SK-N-SH (cell line): ENCODE measurements around the gene MTURN. TPM values are rescaled to one million over a fixed set of nuclear protein-coding genes. Genes with fewer than 3 reads are reported as not detected.

Experiments
- CTCF ChIA-PET: fragments of 300-600, 350-600 bp; formaldehyde crosslinking; extraction: SDS; loops from one replicate; lab custom pipeline; 2021; lab: Yijun Ruan, JAX
- POLR2A ChIA-PET: fragments of 350-600 bp; sonication (Branson Sonifier 250); formaldehyde crosslinking; extraction: SDS; loops from one replicate; lab custom pipeline; 2020; ENCODE audit warnings: antibody characterized with exemption, inconsistent platforms; lab: Yijun Ruan, JAX
- DNase-seq: peaks from one replicate; pipeline ENCODE4 v3.0.0; 2012
- H2AFZ ChIP-seq: fragments of 200-600 bp; sonication (generic); 2 replicates; pipeline ENCODE4 v1.8.1; 2016; ENCODE audit warnings: antibody characterized with exemption, mild to moderate bottlenecking, low read depth
- H3F3A ChIP-seq: fragments of 200-600 bp; sonication (generic); replicated peaks from 2 replicates; pipeline ENCODE3; 2016; ENCODE audit warnings: antibody characterized with exemption, mild to moderate bottlenecking; ENCODE audit not compliant: insufficient read depth
- H3K27ac ChIP-seq, 2 experiments: fragments of 200-500 bp in 1 of 2; fragments of 200-600 bp in 1 of 2; sonication (Bioruptor generic) in 1 of 2; sonication (generic), shearing (Covaris generic) in 1 of 2; 2 replicates each; pipeline versions ENCODE4 v1.5.1 to v1.6.1; 2014 to 2016; ENCODE audit warnings: low read depth in 2 of 2, inconsistent platforms in 1 of 2, low read length in 1 of 2, mild to moderate bottlenecking in 1 of 2, mixed read lengths in 1 of 2
- H3K27me3 ChIP-seq: fragments of 200-600 bp; sonication (generic), shearing (Covaris generic); 2 replicates; pipeline ENCODE4 v1.6.1; 2016; ENCODE audit warnings: mixed run types; ENCODE audit not compliant: insufficient read depth
- H3K36me3 ChIP-seq, 2 experiments: fragments of 200-500 bp in 1 of 2; fragments of 200-600 bp in 1 of 2; sonication (Bioruptor generic) in 1 of 2; sonication (generic) in 1 of 2; replicated peaks in 1 of 2; 2 replicates each; pipeline versions ENCODE3 to v1.5.1; 2014 to 2016; ENCODE audit warnings: low read length in 1 of 2, mild to moderate bottlenecking in 1 of 2; ENCODE audit not compliant: insufficient read depth in 2 of 2, control insufficient read depth in 1 of 2
- H3K4me1 ChIP-seq, 2 experiments: fragments of 200-500 bp in 1 of 2; fragments of 200-600 bp in 1 of 2; sonication (Bioruptor generic) in 1 of 2; sonication (generic), shearing (Covaris generic) in 1 of 2; 2 replicates each; pipeline versions ENCODE4 v1.5.1 to v1.6.1; 2014 to 2016; ENCODE audit warnings: low read depth in 1 of 2, low read length in 1 of 2, mixed run types in 1 of 2; ENCODE audit not compliant: insufficient read depth in 2 of 2, control insufficient read depth in 1 of 2
- H3K4me2 ChIP-seq: fragments of 200-600 bp; sonication (generic), shearing (Covaris generic); 2 replicates; pipeline ENCODE4 v1.6.1; 2017; ENCODE audit warnings: mixed run types
- H3K4me3 ChIP-seq, 2 experiments: fragments of 200-500 bp in 1 of 2; fragments of 200-600 bp in 1 of 2; sonication (Bioruptor generic) in 1 of 2; sonication (generic), shearing (Covaris generic) in 1 of 2; 2 replicates each; pipeline versions ENCODE4 v1.5.1 to v1.8.1; 2014 to 2016; ENCODE audit warnings: low read depth in 2 of 2, inconsistent platforms in 1 of 2, low read length in 1 of 2, mild to moderate bottlenecking in 1 of 2, mixed read lengths in 1 of 2, moderate library complexity in 1 of 2
- H3K79me2 ChIP-seq: fragments of 200-600 bp; sonication (generic); 2 replicates; pipeline ENCODE4 v1.8.1; 2017; ENCODE audit warnings: mild to moderate bottlenecking; ENCODE audit not compliant: insufficient read depth
- H3K9ac ChIP-seq: fragments of 200-600 bp; sonication (generic); 2 replicates; pipeline ENCODE4 v1.6.1; 2017; ENCODE audit warnings: mixed run types
- H3K9me2 ChIP-seq: fragments of 200-600 bp; sonication (generic); 2 replicates; pipeline ENCODE4 v1.6.1; 2017; ENCODE audit warnings: mixed run types
- H3K9me3 ChIP-seq: fragments of 200-600 bp; sonication (generic); 2 replicates; pipeline ENCODE4 v1.6.1; 2017; ENCODE audit warnings: mixed run types, mild to moderate bottlenecking, moderate library complexity
- H4K20me1 ChIP-seq: fragments of 200-600 bp; sonication (generic); 2 replicates; pipeline ENCODE4 v1.6.1; 2017; ENCODE audit warnings: mild to moderate bottlenecking, mixed run types; ENCODE audit not compliant: insufficient read depth
- CHD2 ChIP-seq: fragments of 150-350 bp; IDR thresholded peaks from 2 replicates; pipeline ENCODE4 v1.6.1; 2018; ENCODE audit warnings: low read length; ENCODE audit not compliant: partially characterized antibody
- CTCF ChIP-seq: fragments of 200-600 bp; sonication (generic); IDR thresholded peaks from 2 replicates; pipeline ENCODE4 v1.6.1; 2017; ENCODE audit warnings: antibody characterized with exemption, mild to moderate bottlenecking, moderate library complexity
- EP300 ChIP-seq, 2 experiments: IDR thresholded peaks; 2 replicates each; pipeline versions ENCODE4 v1.4.0 to v1.6.1; 2012; ENCODE audit warnings: borderline replicate concordance in 1 of 2, low read depth in 1 of 2, low read length in 1 of 2
- FOXM1 ChIP-seq: IDR thresholded peaks from 2 replicates; pipeline ENCODE4 v1.4.0; 2012; ENCODE audit warnings: low read depth, mild to moderate bottlenecking
- IRF3 ChIP-seq: fragments of 150-350 bp; IDR thresholded peaks from 2 replicates; pipeline ENCODE4 v1.6.1; 2016; ENCODE audit warnings: mild to moderate bottlenecking, low read depth, low read length
- MAX ChIP-seq: IDR thresholded peaks from 2 replicates; pipeline ENCODE4 v1.4.0; 2012; ENCODE audit warnings: low read depth
- NRF1 ChIP-seq: IDR thresholded peaks from 2 replicates; pipeline ENCODE4 v1.6.1; 2012; ENCODE audit warnings: low read depth, mild to moderate bottlenecking, low read length
- RAD21 ChIP-seq: IDR thresholded peaks from 2 replicates; pipeline ENCODE4 v1.6.1; 2012; ENCODE audit warnings: mild to moderate bottlenecking, low read length
- RCOR1 ChIP-seq: fragments of 150-350 bp; IDR thresholded peaks from 2 replicates; pipeline ENCODE4 v1.6.1; 2017; ENCODE audit warnings: antibody characterized with exemption, low read length
- RXRA ChIP-seq: IDR thresholded peaks from 2 replicates; pipeline ENCODE4 v1.4.0; 2012; ENCODE audit warnings: low read depth, mild to moderate bottlenecking, borderline replicate concordance
- SIN3A ChIP-seq: IDR thresholded peaks from 2 replicates; pipeline ENCODE4 v1.6.1; 2012; ENCODE audit warnings: low read depth, mild to moderate bottlenecking, low read length, moderate library complexity, borderline replicate concordance
- SMC3 ChIP-seq: IDR thresholded peaks from 2 replicates; pipeline ENCODE4 v1.6.1; 2012; ENCODE audit warnings: low read depth, low read length, improper control_type of control experiment
- TAF1 ChIP-seq: IDR thresholded peaks from 2 replicates; pipeline ENCODE4 v1.6.1; 2012; ENCODE audit warnings: low read depth, mild to moderate bottlenecking, low read length, moderate library complexity, borderline replicate concordance
- USF1 ChIP-seq: IDR thresholded peaks from 2 replicates; pipeline ENCODE4 v1.4.0; 2012; ENCODE audit warnings: low read depth, borderline replicate concordance
- USF2 ChIP-seq: fragments of 150-350 bp; IDR thresholded peaks from 2 replicates; pipeline ENCODE4 v1.6.1; 2017; ENCODE audit warnings: antibody characterized with exemption, low read length, low read depth, borderline replicate concordance
- YY1 ChIP-seq: IDR thresholded peaks from 2 replicates; pipeline ENCODE4 v1.4.0; 2012; ENCODE audit warnings: low read depth, mild to moderate bottlenecking
- ZBTB33 ChIP-seq: IDR thresholded peaks from 2 replicates; pipeline ENCODE4 v1.4.0; 2012; ENCODE audit warnings: low read depth, borderline replicate concordance
- WGBS: methylation state at CpG from one replicate; pipeline ENCODE4 v1.1.6; 2017; ENCODE audit warnings: low lambda C conversion rate; 5-methylcytosine and 5-hydroxymethylcytosine counted together
- polyA plus RNA-seq, 3 experiments: library from polyadenylated mRNA; depleted of rRNA; stranded (reverse); fragments of >200 nt; gene quantifications; 2 replicates each; pipeline ENCODE4 v1.2.3, GENCODE V29; 2012

MTURN gene
- polyA plus RNA-seq, 1 of the 3 experiments (the other 2 are of a cell fraction), result 9.0 TPM

GRCh38 chr7:30117896-30118295 is 16.9 kb upstream of the MTURN start (continued):
- no peak for TF ChIP-seq CTCF

- WGBS, result 95% methylated on average over 4 of the region's 4 CpGs
- no peaks in the 10 kb centered on the region for H4K20me1 ChIP-seq
- H3K9ac ChIP-seq, result no peak overlapping the region
- ChIA-PET POLR2A (no interaction called here), CTCF (interaction anchor here (0.9 to 2.8 kb wide), 6 partner anchors 10 to 445 kb away, joined by 3 to 8 read pairs (median 3); no protein-coding TSS in a partner anchor)
- no peaks in the 10 kb centered on the region for H3K79me2 ChIP-seq
- no peak overlapping the region for H3K27ac ChIP-seq
- no peak overlapping the region for H2AFZ ChIP-seq
- H3K36me3 ChIP-seq, result no peaks in the 10 kb centered on the region
- no peak for DNase-seq
- H3K9me3 ChIP-seq, result no peaks in the 10 kb centered on the region
- peaks cover 17% of the 10 kb centered on the region for H3F3A ChIP-seq
- H3K4me1 ChIP-seq, result no peaks in the 10 kb centered on the region; a peak in 1 of 4 replicates
- H3K4me2 ChIP-seq, result no peak overlapping the region
- H3K4me3 ChIP-seq, result no peak overlapping the region
- H3K9me2 ChIP-seq, result no peaks in the 10 kb centered on the region
- H3K27me3 ChIP-seq, result no peaks in the 10 kb centered on the region
- no peak for TF ChIP-seq ZBTB33
- TF ChIP-seq NRF1, result no peak
- TF ChIP-seq CTCF, result no peak
- no peak for TF ChIP-seq IRF3
- no peak for TF ChIP-seq TAF1
- TF ChIP-seq YY1, result no peak
- TF ChIP-seq USF2, result no peak
- TF ChIP-seq RAD21, result no peak
- TF ChIP-seq MAX, result no peak
- TF ChIP-seq RXRA, result no peak
- TF ChIP-seq RCOR1, result no peak
- no peak for TF ChIP-seq FOXM1
- TF ChIP-seq SIN3A, result no peak
- no peak for TF ChIP-seq SMC3
- TF ChIP-seq CHD2, result no peak
- TF ChIP-seq EP300 (IDR thresholded peaks at IDR 0.05; ENCODE audit: borderline replicate concordance in 1 of 2, low read depth in 1 of 2, low read length in 1 of 2), result no peak
- TF ChIP-seq USF1, result no peak
These were observed 14.8 kb upstream of the MTURN start for GRCh38 chr7:30119890-30120577.
